ENCODE data around the gene RAVER1.

DNA sequence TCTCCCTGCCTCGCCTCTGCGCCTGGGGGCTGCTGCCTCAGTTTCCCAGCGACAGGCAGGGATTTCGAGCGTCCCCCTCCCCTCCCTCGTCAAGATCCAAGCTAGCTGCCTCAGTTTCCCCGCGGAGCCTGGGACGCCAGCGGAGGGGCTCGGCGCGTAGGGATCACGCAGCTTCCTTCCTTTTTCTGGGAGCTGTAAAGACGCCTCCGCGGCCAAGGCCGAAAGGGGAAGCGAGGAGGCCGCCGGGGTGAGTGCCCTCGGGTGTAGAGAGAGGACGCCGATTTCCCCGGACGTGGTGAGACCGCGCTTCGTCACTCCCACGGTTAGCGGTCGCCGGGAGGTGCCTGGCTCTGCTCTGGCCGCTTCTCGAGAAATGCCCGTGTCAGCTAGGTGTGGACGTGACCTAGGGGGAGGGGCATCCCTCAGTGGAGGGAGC is 63.1 kb downstream of the RAVER1 start:
- no peak for TF ChIP-seq EZH2 (IDR thresholded peaks at IDR 0.05; ENCODE audit: borderline replicate concordance, low read depth, low read length, severe bottlenecking)
- TF ChIP-seq, protein P1, sequence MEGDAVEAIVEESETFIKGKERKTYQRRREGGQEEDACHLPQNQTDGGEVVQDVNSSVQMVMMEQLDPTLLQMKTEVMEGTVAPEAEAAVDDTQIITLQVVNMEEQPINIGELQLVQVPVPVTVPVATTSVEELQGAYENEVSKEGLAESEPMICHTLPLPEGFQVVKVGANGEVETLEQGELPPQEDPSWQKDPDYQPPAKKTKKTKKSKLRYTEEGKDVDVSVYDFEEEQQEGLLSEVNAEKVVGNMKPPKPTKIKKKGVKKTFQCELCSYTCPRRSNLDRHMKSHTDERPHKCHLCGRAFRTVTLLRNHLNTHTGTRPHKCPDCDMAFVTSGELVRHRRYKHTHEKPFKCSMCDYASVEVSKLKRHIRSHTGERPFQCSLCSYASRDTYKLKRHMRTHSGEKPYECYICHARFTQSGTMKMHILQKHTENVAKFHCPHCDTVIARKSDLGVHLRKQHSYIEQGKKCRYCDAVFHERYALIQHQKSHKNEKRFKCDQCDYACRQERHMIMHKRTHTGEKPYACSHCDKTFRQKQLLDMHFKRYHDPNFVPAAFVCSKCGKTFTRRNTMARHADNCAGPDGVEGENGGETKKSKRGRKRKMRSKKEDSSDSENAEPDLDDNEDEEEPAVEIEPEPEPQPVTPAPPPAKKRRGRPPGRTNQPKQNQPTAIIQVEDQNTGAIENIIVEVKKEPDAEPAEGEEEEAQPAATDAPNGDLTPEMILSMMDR (IDR thresholded peaks at IDR 0.05; ENCODE audit: borderline replicate concordance, extremely low read depth, low read length, poor library complexity, severe bottlenecking) = no peak
